DND-41 (cell line): ENCODE data around the gene CSNK1G1.

Experiments used
- CTCF ChIP-seq: IDR thresholded peaks from 2 replicates; pipeline ENCODE4 v1.5.1; 2012; ENCODE audit warnings: borderline replicate concordance, low read length, moderate library complexity, mild to moderate bottlenecking; ENCODE audit not compliant: poor library complexity, severe bottlenecking; ENCODE audit errors: extremely low read depth
- EZH2 ChIP-seq: IDR thresholded peaks from 3 replicates; pipeline ENCODE4 v1.6.1; 2012; ENCODE audit warnings: borderline replicate concordance, low read depth, mild to moderate bottlenecking, moderate library complexity, low read length, inconsistent platforms; ENCODE audit not compliant: severe bottlenecking

- no peak for TF ChIP-seq CTCF
- no peak for TF ChIP-seq EZH2
Observed at GRCh38 chr15:64162478-64162868, 193.5 kb downstream of the CSNK1G1 start.
